Renal pelvis (tissue), 4 donors: Measurements from ENCODE around the gene BCL2L14. TPM values are rescaled to one million over a fixed set of nuclear protein-coding genes. Genes with fewer than 3 reads are reported as not detected.

ENCODE experiments used
- DNase-seq: peaks from one replicate; pipeline ENCODE4 v3.0.0-alpha.2; 2013
- polyA plus RNA-seq, 3 donors: library from polyadenylated mRNA; unstranded; fragments of 120-200 nt; gene quantifications; one replicate each; pipeline ENCODE4 v1.2.1, GENCODE V29; 2013; ENCODE audit not compliant: insufficient read length in 3 of 3

Gene BCL2L14
- polyA plus RNA-seq, 3 donors: 0.60 to 1.3 (median 0.92) TPM

- no peak for DNase-seq
Measured at GRCh38 chr12:12051668-12052067, 19.1 kb upstream of the BCL2L14 start.

DNA sequence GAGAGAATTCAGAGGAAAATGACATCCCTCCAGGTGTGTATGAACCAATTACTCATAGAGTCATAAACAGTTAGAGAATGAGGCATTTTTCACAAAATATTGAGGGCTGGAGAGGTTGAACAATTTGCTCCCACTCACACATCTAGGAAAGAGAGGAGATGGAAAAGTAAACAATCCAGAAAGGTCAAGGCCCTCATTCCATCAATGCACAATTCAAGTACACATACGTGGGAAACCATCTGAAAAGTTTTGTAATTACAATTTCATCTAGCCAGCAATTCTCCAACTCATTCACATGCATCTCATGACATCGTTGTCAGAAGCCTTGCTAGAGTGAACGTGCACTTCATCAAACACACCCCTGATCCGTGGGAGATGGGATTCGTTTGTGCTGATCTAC, 15.7 kb upstream of the BCL2L14 start:
- no peak for DNase-seq

GRCh38 chr12:12056951-12057350, 13.8 kb upstream of the BCL2L14 start:
- DNase-seq: no peak

GRCh38 chr12:12064596-12064995, 6.1 kb upstream of the BCL2L14 start:
- DNase-seq: no peak

DNA sequence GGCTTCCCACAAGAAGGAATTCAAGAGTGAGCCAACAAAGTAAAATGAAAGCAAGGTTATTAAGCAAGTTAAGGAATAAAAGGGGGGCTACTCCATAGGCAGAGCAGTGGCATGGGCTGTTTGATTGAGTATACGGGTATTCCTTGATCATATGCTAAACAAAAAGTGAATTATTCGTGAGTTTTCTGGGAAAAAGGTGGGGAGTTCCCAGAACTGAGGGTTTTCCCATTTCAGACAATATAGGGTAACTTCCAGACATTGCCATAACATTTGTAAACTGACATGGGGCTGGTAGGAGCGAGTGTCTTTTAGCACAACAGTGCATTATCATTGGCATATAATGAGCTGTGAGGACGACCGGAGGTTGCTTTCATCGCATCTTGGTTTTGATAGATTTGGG, 2.0 kb upstream of the BCL2L14 start:
- no peak for DNase-seq

GRCh38 chr12:12069821-12070548, 754 bp upstream of the BCL2L14 start:
- DNase-seq: no peak

GRCh38 chr12:12072064-12072760, 1.5 kb downstream of the BCL2L14 start:
- DNase-seq: no peak

DNA sequence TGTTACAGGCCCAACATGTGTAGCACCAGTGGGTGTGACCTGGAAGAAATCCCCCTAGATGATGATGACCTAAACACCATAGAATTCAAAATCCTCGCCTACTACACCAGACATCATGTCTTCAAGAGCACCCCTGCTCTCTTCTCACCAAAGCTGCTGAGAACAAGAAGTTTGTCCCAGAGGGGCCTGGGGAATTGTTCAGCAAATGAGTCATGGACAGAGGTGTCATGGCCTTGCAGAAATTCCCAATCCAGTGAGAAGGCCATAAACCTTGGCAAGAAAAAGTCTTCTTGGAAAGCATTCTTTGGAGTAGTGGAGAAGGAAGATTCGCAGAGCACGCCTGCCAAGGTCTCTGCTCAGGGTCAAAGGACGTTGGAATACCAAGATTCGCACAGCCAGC, 8.6 kb downstream of the BCL2L14 start:
- DNase-seq: no peak

DNA sequence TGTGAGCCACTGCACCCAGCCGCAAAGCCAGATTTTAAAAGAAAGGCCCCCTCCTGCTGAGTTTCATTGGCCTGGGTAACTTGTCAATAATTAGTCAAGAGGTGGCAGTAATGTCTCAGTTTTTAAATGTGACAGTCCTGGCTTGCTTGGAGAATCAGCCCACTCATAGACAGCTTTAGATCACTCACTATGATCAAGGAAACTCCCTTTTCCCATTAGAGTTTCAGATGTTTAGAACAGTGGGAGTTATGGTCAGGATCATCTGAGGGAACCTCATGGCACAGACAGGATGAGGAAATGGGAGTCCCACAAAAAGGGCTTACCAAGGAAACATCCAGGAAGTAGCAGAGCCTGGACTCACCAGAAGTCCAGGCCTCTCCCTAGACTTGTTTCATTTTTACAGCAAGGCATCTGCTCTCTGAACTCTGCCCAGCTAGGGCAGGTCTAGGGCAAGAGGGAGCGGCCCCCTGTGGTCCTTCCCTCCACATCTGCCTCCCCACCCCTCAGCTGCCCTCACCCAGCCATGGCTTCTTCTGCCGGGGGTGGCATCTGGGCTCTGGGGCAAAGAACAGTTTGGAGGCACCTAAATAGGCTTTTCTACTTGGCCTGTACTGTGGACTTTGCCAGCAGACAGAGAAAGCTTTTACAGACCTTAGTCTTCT, 11.2 kb downstream of the BCL2L14 start:
- DNase-seq: no peak

DNA sequence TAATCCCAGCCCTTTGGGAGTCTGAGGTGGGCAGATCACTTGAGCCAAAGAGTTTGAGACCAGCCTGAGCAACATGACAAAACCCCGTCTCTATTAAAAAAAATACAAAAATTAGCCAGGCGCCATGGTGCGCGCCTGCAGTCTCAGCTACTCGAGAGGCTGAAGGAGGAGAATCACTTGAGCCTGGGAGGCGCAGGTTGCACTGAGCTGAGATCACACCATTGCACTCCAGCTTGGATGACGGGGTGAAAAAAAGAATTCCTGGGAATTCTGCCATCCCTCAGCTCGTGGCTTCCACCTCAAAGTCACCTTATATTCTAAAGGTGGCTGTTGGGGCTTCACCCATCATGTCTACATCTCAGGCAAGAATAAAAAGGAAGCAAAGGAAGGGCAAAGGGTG, 12.9 kb downstream of the BCL2L14 start:
- DNase-seq: no peak

DNA sequence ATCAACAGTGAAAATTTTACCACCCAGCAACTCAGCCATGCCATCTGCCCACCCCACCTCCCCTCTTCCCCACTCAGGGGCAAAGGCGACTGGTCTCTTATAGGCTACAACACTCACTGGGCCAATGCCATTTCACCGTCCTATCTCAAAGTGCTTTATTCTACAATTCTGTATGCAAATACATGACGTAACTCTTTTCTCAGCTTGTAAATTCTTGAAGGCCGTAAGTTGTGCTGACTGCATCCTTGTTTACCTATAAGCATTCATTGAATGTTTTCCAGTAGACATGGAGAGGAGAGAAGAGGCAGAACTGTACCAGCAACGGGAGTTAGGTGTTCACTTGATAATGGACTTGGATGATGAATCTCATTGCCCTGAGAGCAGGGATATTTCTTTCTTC, 15.6 kb downstream of the BCL2L14 start:
- no peak for DNase-seq

GRCh38 chr12:12086973-12087692, 16.4 kb downstream of the BCL2L14 start:
- no peak for DNase-seq

DNA sequence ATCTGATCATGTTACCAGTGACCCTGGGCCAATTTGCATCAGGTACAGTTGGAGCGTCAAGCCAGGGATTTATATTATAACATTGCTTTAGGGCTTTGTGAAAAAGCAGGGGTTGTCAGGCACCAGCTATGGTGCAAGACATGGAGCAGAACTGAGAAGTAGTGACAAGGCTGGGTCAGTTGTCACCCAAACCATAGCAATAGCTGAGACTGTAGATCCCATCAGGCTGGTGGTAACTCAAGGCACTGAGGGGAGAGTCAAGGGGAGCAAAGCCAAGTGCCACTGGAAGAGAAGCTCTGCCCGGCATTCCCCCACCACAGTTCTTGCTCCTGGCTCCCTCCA, 16.9 kb downstream of the BCL2L14 start:
- DNase-seq: no peak

DNA sequence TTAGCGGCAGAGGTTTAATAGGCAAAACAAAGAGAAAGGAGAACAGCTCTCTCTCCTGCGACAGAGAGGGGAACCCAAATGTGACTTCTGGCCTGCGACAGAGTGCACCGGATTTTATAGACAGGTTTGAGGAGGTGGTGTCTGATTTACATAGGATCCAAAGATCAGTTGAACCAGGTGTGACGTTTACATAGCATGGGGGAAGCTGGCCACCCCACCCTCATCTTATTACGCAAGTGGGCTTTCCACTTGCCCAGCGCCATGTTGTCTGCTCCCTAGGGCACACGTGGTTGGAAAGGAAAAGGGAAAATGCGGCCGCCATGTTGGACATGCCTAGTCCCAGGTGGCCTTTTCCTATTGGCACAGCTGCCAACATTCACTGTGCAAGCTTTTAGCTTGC, 17.4 kb downstream of the BCL2L14 start:
- no peak for DNase-seq

DNA sequence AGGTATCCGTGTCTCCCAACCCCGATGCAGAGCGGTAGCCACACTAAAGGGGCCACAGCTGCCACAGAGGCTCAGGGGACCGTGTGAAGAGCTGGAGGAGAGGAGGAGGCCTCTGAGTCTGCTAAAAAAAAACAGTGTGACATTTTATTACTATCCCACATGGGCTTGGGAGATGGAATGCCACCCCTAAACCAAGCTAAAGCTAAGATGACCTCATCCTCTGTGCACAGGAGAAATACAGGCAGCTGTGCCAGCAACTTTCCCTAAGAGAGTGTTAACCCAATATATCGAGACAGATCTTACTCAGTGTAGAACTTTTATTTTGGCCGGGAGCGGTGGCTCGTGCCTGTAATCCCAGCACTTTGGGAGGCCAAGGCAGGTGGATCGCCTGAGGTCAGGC, 18.0 kb downstream of the BCL2L14 start:
- no peak for DNase-seq

GRCh38 chr12:12091071-12091470, 20.3 kb downstream of the BCL2L14 start:
- no peak for DNase-seq

- no peak for DNase-seq
Measured at GRCh38 chr12:12091977-12092663, 21.4 kb downstream of the BCL2L14 start.

- no peak for DNase-seq
Measured at GRCh38 chr12:12094481-12094880, 23.7 kb downstream of the BCL2L14 start.

DNA sequence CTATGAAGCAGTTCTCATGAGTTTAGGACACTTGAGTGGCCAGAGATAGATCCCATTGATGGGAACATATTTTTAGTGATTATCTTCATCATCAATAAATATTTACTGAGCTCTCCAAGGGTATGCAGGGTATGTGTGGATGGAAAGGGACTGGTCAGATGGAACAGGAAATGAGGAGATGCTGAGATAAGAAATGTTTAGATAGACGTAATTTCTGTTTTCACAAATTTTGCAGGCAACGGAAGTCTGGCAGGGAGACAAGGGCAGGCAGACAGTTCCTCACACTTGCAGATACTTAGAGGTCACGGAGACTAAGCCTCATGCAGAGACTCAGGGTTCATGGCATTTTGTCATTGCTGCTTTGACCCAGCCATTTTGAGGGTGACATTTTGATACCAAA, 24.3 kb downstream of the BCL2L14 start:
- DNase-seq: no peak

- DNase-seq: no peak
Measured at GRCh38 chr12:12097891-12098690, 27.4 kb downstream of the BCL2L14 start.

DNA sequence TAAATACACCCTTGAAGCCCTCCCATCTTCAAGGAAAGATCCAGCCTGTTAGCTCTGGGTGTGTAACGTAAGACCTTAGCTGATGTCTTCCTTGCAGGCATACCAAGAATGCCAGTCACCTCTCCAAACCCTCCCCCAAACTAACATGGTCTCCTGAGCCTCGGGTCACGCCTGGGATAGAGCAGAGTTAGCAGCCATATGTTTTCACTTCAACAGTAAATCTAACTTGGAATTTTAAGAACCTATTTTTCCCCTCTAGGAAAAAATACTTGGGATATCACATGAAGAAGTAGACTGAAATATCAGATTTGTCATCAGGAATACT, 27.9 kb downstream of the BCL2L14 start:
- no peak for DNase-seq
